ENCODE measurements around the gene ANKRD33B. TPM values are rescaled to one million over a fixed set of nuclear protein-coding genes. Genes with fewer than 3 reads are reported as not detected.

Gene ANKRD33B
- total and polyA plus RNA-seq, 2 of the 13 experiments (the other 11 are each of a cell fraction or from before 2014, with no cell fraction given) = 0.02 TPM; not detected in 1

GRCh38 chr5:10620346-10620745, 56.5 kb downstream of the ANKRD33B start:
- no peaks in the 10 kb centered on the region for H3K9me3 ChIP-seq (ENCODE audit: low read length)
- H3K79me2 ChIP-seq (ENCODE audit: insufficient read depth, low read length) = no peaks in the 10 kb centered on the region
- no peak for TF ChIP-seq CBX2 (IDR thresholded peaks at IDR 0.05; ENCODE audit: low read depth, low read length)
- no peak for TF ChIP-seq CBX2 (CRISPR knock-in tag; IDR thresholded peaks at IDR 0.05; ENCODE audit: low read depth)
- TF ChIP-seq ZNF577 (CRISPR knock-in tag; IDR thresholded peaks at IDR 0.05; ENCODE audit: borderline replicate concordance, low read depth) = no peak
- TF ChIP-seq ZFX (CRISPR knock-in tag; IDR thresholded peaks at IDR 0.05; ENCODE audit: low read depth) = no peak
- TF ChIP-seq ZNF264 (CRISPR knock-in tag; IDR thresholded peaks at IDR 0.05) = no peak
- no peak for TF ChIP-seq FIP1L1 (IDR thresholded peaks at IDR 0.05; ENCODE audit: borderline replicate concordance, insufficient read depth, low read depth, low read length)
- TF ChIP-seq SP2 (CRISPR knock-in tag; IDR thresholded peaks at IDR 0.05) = no peak
- intact Hi-C loops (cut with micrococcal nuclease; ENCODE audit: unreplicated experiment) (no loop called here), in situ Hi-C loops (cut with HindIII; ENCODE audit: extremely low pct_ligation_motif_present, low pct_unique_long_range_greater_than_20kb) (loop anchor here (10.0 kb wide), 1 partner anchor 336 kb away; no protein-coding TSS in a partner anchor)
- H3K4me3 ChIP-seq (replicated peaks in 1 of 3; ENCODE audit: insufficient read depth in 1 of 3, low read depth in 2 of 3, low read length in 3 of 3) = no peak overlapping the region
- peaks cover 7% of the 10 kb centered on the region for H3K4me1 ChIP-seq (ENCODE audit: insufficient read depth, low read length)
- no peak for DNase-seq (ENCODE audit: low spot score)
- H2AFZ ChIP-seq (ENCODE audit: low read length) = no peak overlapping the region
- no peak for FAIRE-seq
- no peaks in the 10 kb centered on the region for H4K20me1 ChIP-seq (ENCODE audit: insufficient read depth, low read length)
- WGBS (ENCODE audit: low lambda C conversion rate) = 13% methylated on average over 3 of the region's 3 CpGs
- H3K4me2 ChIP-seq (ENCODE audit: low read depth, low read length) = no peak overlapping the region
- H3K27ac ChIP-seq (ENCODE audit: extremely low read length, insufficient read depth, low read length) = no peak overlapping the region
- POLR2A ChIA-PET = no interaction called here
- ATAC-seq = no peak
- H3K27me3 ChIP-seq (ENCODE audit: control insufficient read depth in 1 of 2, insufficient read depth in 2 of 2, low read length in 2 of 2) = peaks cover 1 to 12% of the 10 kb centered on the region in 2 experiments; a peak in 3 of 5 replicates
- no peaks in the 10 kb centered on the region for H3K36me3 ChIP-seq (replicated peaks in 1 of 2; ENCODE audit: control insufficient read depth in 1 of 2, insufficient read depth in 2 of 2, low read length in 2 of 2)
- CTCF ChIA-PET (ENCODE audit: low intra/inter-chr PET ratio, low total read pairs) = no interaction called here
- BruUV-seq (replicated peaks) = no TSS peak
- no peak overlapping the region for H3K9ac ChIP-seq (ENCODE audit: insufficient read depth, low read depth, low read length)

GRCh38 chr5:10621832-10622231, 58.0 kb downstream of the ANKRD33B start:
- H3K9me3 ChIP-seq (ENCODE audit: low read length) = no peaks in the 10 kb centered on the region
- in situ Hi-C loops (cut with HindIII; ENCODE audit: extremely low pct_ligation_motif_present, low pct_unique_long_range_greater_than_20kb) (loop anchor here (10.0 kb wide), 1 partner anchor 337 kb away; no protein-coding TSS in a partner anchor), intact Hi-C loops (cut with micrococcal nuclease; ENCODE audit: unreplicated experiment) (no loop called here)
- H4K20me1 ChIP-seq (ENCODE audit: insufficient read depth, low read length) = no peaks in the 10 kb centered on the region
- H3K4me2 ChIP-seq (ENCODE audit: low read depth, low read length) = no peak overlapping the region
- 0% methylated on average over 1 of the region's 1 CpG for WGBS (ENCODE audit: low lambda C conversion rate)
- FAIRE-seq = no peak
- CTCF ChIA-PET (ENCODE audit: low intra/inter-chr PET ratio, low total read pairs) = no interaction called here
- no TSS peak for BruUV-seq (replicated peaks)
- H3K9ac ChIP-seq (ENCODE audit: insufficient read depth, low read depth, low read length) = no peak overlapping the region
- POLR2A ChIA-PET = no interaction called here
- DNase-seq (ENCODE audit: low spot score) = no peak
- H3K27ac ChIP-seq (ENCODE audit: extremely low read length, insufficient read depth, low read length) = no peak overlapping the region
- H2AFZ ChIP-seq (ENCODE audit: low read length) = no peak overlapping the region
- H3K36me3 ChIP-seq (replicated peaks in 1 of 2; ENCODE audit: control insufficient read depth in 1 of 2, insufficient read depth in 2 of 2, low read length in 2 of 2) = no peaks in the 10 kb centered on the region
- no peak for TF ChIP-seq SAFB2 (CRISPR knock-in tag; IDR thresholded peaks at IDR 0.05; ENCODE audit: borderline replicate concordance, low read depth)
- no peak for TF ChIP-seq ZNF205 (CRISPR knock-in tag; IDR thresholded peaks at IDR 0.05)
- no peak for TF ChIP-seq ZNF501 (CRISPR knock-in tag; IDR thresholded peaks at IDR 0.05)
- TF ChIP-seq ZNF510 (CRISPR knock-in tag; IDR thresholded peaks at IDR 0.05; ENCODE audit: low read depth) = no peak
- TF ChIP-seq PHB2 (IDR thresholded peaks at IDR 0.05; ENCODE audit: partially characterized antibody) = no peak
- no peak for TF ChIP-seq MTF2 (CRISPR knock-in tag; IDR thresholded peaks at IDR 0.05; ENCODE audit: borderline replicate concordance)
- H3K4me1 ChIP-seq (ENCODE audit: insufficient read depth, low read length) = peaks cover 7% of the 10 kb centered on the region
- no peak overlapping the region for H3K4me3 ChIP-seq (replicated peaks in 1 of 3; ENCODE audit: insufficient read depth in 1 of 3, low read depth in 2 of 3, low read length in 3 of 3)
- no peaks in the 10 kb centered on the region for H3K79me2 ChIP-seq (ENCODE audit: insufficient read depth, low read length)
- H3K27me3 ChIP-seq (ENCODE audit: control insufficient read depth in 1 of 2, insufficient read depth in 2 of 2, low read length in 2 of 2) = peaks cover 1 to 15% of the 10 kb centered on the region in 2 experiments; a peak in 4 of 5 replicates
- no peak for ATAC-seq
